Hepatic stellate cell (primary cell): ENCODE data around the gene SHROOM1.
"Not testable (repeated sequence)": the region's sequence is repeated elsewhere in the genome, so short reads cannot be mapped to it uniquely, and the experiment has no call there.

Source experiments
- DNase-seq: peaks from one replicate; pipeline ENCODE4 v3.0.0; 2011; ENCODE audit warnings: low spot score

SHROOM1 gene

GRCh38 chr5:132830436-132831094, at the start of gene SHROOM1:
TSS of gene SHROOM1 (minus strand) at chr5:132830647. CDS start at chr5:132826140, 4,507 bp downstream.
- DNase-seq: peak; percentile 68

- DNase-seq: no peak
Observed at GRCh38 chr5:132877938-132878337, 47.5 kb upstream of the SHROOM1 start.

DNA sequence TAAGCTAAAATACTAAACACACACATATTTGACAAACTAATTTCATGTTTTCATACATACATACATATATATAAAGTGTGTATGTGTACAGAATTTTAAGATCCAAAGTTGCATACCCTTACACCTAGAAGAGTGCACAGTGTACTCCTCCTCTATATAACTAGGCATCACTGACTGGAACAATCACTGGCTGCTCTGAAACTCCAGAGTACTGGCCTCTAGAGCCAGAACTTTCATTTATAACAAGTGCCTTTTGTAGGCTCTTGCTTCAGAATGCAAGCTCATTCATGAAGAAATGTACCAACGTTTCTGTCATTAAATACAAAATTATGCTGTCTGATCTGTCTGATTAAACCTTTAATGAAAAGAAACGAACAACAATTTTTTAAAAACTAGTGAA, 47.0 kb upstream of the SHROOM1 start:
- no peak for DNase-seq

GRCh38 chr5:132876020-132876759, 45.7 kb upstream of the SHROOM1 start:
- DNase-seq: peak; percentile 39

GRCh38 chr5:132873930-132874271, 43.5 kb upstream of the SHROOM1 start:
- no peak for DNase-seq

GRCh38 chr5:132873119-132873929, 42.9 kb upstream of the SHROOM1 start, which contains the start of gene LEAP2:
TSS of gene LEAP2 (plus strand) at chr5:132873668. CDS start at chr5:132873695, 27 bp downstream.
- no peak for DNase-seq

GRCh38 chr5:132872788-132873118, 42.3 kb upstream of the SHROOM1 start:
- DNase-seq: no peak

DNA sequence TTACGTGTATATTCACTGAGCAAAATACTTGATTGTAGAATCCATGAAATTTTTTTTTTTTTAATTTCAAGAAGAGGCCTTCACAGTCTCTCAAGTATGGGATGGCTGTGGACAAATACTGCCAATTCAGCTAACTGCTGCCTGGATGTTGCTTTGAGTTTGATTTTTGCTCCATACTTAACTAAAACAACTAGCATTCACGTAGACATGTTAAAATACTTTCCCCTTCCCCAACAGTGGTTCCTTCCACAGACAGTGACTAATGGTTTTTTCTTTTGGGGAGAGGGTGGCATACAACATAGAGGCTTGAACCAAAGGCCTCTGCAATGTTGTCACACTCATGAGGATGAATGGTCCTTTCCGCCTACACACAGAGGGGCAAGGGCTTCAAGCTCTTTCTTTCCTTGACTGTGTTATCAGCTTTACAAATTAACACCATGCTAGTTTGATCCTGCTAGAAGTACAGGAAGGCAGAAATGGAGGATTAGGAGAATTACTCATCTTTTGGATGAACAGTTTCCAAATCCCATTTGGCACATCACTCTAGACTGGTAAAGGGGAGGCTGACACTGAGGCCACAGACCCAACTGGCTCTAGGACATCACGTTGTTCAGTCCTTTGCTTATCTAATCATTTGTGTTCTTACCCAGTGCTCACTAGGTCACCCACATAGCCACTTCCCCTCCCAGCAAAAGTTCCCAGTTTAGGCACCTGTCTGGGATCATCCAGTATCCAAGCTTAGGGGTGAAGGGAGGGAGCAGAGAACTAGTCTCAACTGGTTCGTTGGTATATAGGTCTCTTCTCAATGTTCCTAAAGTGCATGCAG, 41.2 kb upstream of the SHROOM1 start:
- no peak for DNase-seq

- DNase-seq: no peak
Observed at GRCh38 chr5:132870801-132871200, 40.4 kb upstream of the SHROOM1 start.

GRCh38 chr5:132868754-132869153, 38.3 kb upstream of the SHROOM1 start:
- no peak for DNase-seq

DNA sequence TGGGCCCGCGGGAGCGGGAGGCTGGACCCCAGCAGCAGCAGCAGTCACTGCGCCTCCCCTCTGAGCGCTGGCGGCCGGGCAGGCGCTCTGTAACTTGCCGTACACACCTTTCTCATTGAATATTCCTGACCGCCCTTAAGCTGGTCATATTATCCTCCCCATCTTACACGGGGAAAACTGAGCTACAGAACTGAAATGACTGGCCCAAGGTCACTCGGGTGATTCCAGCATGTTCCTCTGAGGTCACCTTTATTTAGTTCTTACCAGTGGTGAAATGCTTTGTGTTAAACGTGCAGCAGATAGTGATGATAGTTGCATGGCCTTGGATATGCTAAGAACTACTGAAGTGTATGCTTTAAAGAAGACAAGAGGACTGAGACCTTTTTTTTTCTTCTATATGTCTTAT, 36.6 kb upstream of the SHROOM1 start:
- no peak for DNase-seq

- DNase-seq: peak; percentile 96
Observed at GRCh38 chr5:132866342-132867045, 36.0 kb upstream of the SHROOM1 start, which contains the start of the genes GDF9 and UQCRQ. TSS of gene GDF9 (minus strand) at chr5:132866469. CDS start at chr5:132864533, 1,936 bp downstream. TSS of gene UQCRQ (plus strand) at chr5:132866642. CDS start at chr5:132866882, 240 bp downstream.

GRCh38 chr5:132865668-132866341, 35.4 kb upstream of the SHROOM1 start:
- no peak for DNase-seq

DNA sequence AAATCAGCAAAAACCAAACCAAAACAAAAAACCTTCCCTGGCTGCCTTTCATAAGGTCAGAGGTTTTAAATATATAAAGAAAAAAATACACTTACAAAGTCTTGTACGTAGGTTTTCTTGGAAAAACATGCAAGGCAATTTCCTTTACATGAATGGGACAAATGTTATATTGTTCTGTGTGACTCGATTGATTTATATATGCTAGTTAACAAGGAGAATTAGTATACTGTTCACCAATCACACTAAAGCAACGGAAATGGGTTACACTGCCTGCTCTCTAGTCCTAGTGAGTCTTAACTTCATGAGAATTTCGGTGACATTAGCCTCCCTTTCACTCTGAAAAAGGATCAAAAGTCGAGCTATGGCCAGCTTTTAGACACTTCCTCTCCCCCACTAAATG, 30.3 kb upstream of the SHROOM1 start:
- no peak for DNase-seq

DNA sequence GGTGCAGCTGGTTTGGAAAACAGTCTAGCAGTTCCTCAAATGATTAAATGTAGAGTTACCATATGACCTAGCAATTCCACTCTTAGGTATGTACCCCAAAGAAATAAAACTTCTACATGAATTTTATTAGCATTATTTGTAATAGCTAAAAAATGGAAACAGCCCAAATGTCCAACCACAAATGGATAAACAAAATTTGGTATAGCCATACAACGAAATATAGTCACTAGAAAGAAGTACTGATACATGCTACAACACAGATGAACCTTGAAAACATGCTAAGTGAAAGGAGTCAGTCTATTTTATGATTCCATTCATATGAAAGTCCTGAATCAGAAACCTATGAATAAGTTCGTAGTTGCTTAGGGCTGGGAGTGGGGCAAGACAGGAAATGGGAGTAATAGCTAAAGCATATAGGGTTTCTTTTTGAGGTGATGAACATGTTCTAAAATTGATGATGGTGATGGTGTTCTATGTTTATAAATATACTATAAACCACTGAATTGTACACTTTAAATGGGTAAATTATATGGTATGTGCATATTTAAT, 29.5 kb upstream of the SHROOM1 start:
- no peak for DNase-seq

DNA sequence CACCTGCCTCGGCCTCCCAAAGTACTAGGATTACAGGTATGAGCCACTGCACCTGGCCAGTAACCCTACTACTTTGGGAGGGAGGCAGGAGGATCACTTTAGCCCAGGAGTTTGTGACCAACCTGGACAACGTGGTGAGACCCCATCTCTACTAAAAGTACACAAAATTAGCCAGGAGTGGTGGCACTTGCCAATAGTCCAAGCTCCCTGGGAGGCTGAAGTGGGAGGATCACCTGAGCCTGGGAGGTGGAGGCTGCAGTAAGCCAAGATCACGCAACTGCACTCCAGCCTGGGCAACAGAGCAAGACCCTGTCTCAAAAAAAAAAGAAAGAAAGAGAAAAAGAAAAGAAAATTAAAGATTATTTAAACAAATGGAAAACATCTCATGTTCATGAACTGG, 25.6 kb upstream of the SHROOM1 start:
- DNase-seq: no peak

GRCh38 chr5:132854992-132855391, 24.5 kb upstream of the SHROOM1 start:
- not testable (repeated sequence) for DNase-seq

DNA sequence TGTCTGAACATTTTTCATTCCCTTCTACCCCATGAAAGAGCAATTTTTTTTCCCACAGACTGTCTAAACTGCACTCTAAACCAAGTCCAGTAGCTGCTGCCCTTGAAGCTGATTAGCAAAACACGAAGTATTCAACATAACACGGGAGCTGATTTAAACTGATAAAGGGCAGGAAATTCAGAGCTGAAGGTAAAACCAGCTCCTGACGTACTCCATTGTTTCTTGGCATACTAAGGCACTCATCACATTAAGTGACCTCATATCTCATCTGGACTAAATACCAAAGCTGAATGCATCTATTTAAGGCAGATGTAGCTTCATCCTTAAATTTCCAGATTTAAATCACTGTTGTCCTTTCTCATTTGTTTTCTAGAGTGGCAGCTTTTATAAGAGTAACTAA, 23.9 kb upstream of the SHROOM1 start:
- no peak for DNase-seq

- DNase-seq: no peak
Observed at GRCh38 chr5:132853790-132854189, 23.3 kb upstream of the SHROOM1 start.

- DNase-seq: no peak
Observed at GRCh38 chr5:132853323-132853722, 22.9 kb upstream of the SHROOM1 start.
